Activated effector memory CD4-positive, alpha-beta T cell treated with anti-CD3 and anti-CD28 coated beads, Interleukin-2, amount 50 U/mL, for 16 hours (primary cell): ENCODE measurements around the gene GABARAP.

Experiments
- DNase-seq: peaks from one replicate; pipeline ENCODE4 v3.0.0-alpha.2; 2020

GABARAP gene

GRCh38 chr17:7204828-7205461 lies 37.3 kb downstream of the GABARAP start:
- DNase-seq = peak; percentile 97

GRCh38 chr17:7204336-7204735 lies 37.9 kb downstream of the GABARAP start:
- no peak for DNase-seq

- DNase-seq = no peak
These were observed 38.9 kb downstream of the GABARAP start for GRCh38 chr17:7203391-7203790.

- DNase-seq = no peak
These were observed 45.4 kb downstream of the GABARAP start for GRCh38 chr17:7196651-7197401.

GRCh38 chr17:7195971-7196370 lies 46.3 kb downstream of the GABARAP start:
- no peak for DNase-seq

GRCh38 chr17:7192271-7192937 lies 49.8 kb downstream of the GABARAP start:
- no peak for DNase-seq

- peak; percentile 66 for DNase-seq
These were observed 50.5 kb downstream of the GABARAP start for GRCh38 chr17:7191571-7192270.

- DNase-seq = peak; percentile 53
These were observed 51.2 kb downstream of the GABARAP start for GRCh38 chr17:7191069-7191468.

- DNase-seq = peak; percentile 41
These were observed 51.9 kb downstream of the GABARAP start for GRCh38 chr17:7190276-7190917.
